GM18498 (cell line): ENCODE measurements around the gene TXLNG.
A peak's percentile ranks its signal among the peaks of the same experiment; 100 is the strongest.
"Not testable (repeated sequence)": the region's sequence is repeated elsewhere in the genome, so short reads cannot be mapped to it uniquely, and the experiment has no call there.

Experiments
- ATAC-seq: cut with Tn5 transposase; IDR thresholded peaks from one replicate; pipeline ENCODE4 v1.9.1; 2021; ENCODE audit warnings: mild to moderate bottlenecking, moderate library complexity; ENCODE audit not compliant: unreplicated experiment

Gene TXLNG

GRCh38 chrX:16784440-16784839, 1.8 kb upstream of the TXLNG start:
- not testable (repeated sequence) for ATAC-seq

GRCh38 chrX:16785247-16786138, 773 bp upstream of the TXLNG start:
- no peak for ATAC-seq

GRCh38 chrX:16786791-16787735, 797 bp downstream of the TXLNG start:
- ATAC-seq: peak; percentile 32

GRCh38 chrX:16788477-16788876, 2.2 kb downstream of the TXLNG start:
- ATAC-seq: no peak

GRCh38 chrX:16796298-16796697, 10.0 kb downstream of the TXLNG start:
- ATAC-seq: no peak

- ATAC-seq: no peak
Observed at GRCh38 chrX:16797358-16797757, 11.1 kb downstream of the TXLNG start.

GRCh38 chrX:16797841-16798240, 11.6 kb downstream of the TXLNG start:
- ATAC-seq: no peak

GRCh38 chrX:16804923-16805464, 18.7 kb downstream of the TXLNG start:
- ATAC-seq: no peak

- no peak for ATAC-seq
Observed at GRCh38 chrX:16807548-16807947, 21.3 kb downstream of the TXLNG start.

GRCh38 chrX:16807976-16808542, 21.8 kb downstream of the TXLNG start:
- ATAC-seq: no peak

GRCh38 chrX:16814597-16814996, 28.3 kb downstream of the TXLNG start:
- ATAC-seq: no peak

- no peak for ATAC-seq
Observed at GRCh38 chrX:16819634-16820033, 33.4 kb downstream of the TXLNG start.

GRCh38 chrX:16822723-16823122, 36.5 kb downstream of the TXLNG start:
- ATAC-seq: no peak

GRCh38 chrX:16825264-16826035, 39.2 kb downstream of the TXLNG start:
- ATAC-seq: no peak

- ATAC-seq: no peak
Observed at GRCh38 chrX:16826207-16826606, 39.9 kb downstream of the TXLNG start.

GRCh38 chrX:16827225-16827624, 41.0 kb downstream of the TXLNG start:
- no peak for ATAC-seq

- ATAC-seq: no peak
Observed at GRCh38 chrX:16828124-16828908, 42.0 kb downstream of the TXLNG start.

GRCh38 chrX:16832301-16832700, 46.0 kb downstream of the TXLNG start:
- no peak for ATAC-seq

GRCh38 chrX:16834806-16835205, 48.5 kb downstream of the TXLNG start:
- no peak for ATAC-seq
